DND-41 (cell line): ENCODE data around the gene HOXD9.

ENCODE experiments used
- EZH2 ChIP-seq: IDR thresholded peaks from 3 replicates; pipeline ENCODE4 v1.6.1; 2012; ENCODE audit warnings: borderline replicate concordance, low read depth, mild to moderate bottlenecking, moderate library complexity, low read length, inconsistent platforms; ENCODE audit not compliant: severe bottlenecking
- TF ChIP-seq, protein P1 (sequence below): IDR thresholded peaks from 2 replicates; pipeline ENCODE4 v1.5.1; 2012; ENCODE audit warnings: borderline replicate concordance, low read length, moderate library complexity, mild to moderate bottlenecking; ENCODE audit not compliant: poor library complexity, severe bottlenecking; ENCODE audit errors: extremely low read depth

DNA sequence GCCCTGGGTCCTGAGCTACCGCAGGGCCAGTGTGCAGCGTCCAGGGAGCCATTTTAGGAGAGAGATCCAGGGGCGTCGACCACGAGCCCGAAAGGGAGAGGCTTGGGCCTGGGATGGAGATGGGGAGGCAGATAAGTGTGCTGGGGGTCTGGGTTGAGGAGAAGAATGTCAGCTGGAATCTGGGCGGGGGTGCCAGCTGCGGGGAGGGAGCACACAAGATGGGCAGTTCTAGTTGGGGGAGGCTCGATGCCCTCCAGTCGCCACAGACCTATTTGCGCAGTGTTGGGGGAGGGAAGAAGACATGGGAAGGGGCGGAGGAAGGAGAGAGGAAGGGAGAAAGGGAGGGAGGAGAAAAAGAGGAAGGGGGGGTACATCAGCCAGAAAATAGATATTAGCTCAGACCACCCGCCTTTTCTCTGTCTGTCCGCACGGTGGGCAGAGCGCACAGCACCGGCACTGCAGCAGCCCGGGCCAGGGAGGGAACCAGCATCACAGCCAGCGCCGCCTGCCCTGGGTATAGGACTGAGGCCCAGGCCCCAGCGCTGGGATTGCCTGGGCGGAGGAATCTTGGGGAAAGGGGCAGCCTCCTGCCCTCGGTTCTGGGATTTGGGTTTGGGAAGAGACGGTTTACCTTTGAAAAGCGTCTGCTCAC, 17.3 kb upstream of the HOXD9 start:
- TF ChIP-seq, protein P1, sequence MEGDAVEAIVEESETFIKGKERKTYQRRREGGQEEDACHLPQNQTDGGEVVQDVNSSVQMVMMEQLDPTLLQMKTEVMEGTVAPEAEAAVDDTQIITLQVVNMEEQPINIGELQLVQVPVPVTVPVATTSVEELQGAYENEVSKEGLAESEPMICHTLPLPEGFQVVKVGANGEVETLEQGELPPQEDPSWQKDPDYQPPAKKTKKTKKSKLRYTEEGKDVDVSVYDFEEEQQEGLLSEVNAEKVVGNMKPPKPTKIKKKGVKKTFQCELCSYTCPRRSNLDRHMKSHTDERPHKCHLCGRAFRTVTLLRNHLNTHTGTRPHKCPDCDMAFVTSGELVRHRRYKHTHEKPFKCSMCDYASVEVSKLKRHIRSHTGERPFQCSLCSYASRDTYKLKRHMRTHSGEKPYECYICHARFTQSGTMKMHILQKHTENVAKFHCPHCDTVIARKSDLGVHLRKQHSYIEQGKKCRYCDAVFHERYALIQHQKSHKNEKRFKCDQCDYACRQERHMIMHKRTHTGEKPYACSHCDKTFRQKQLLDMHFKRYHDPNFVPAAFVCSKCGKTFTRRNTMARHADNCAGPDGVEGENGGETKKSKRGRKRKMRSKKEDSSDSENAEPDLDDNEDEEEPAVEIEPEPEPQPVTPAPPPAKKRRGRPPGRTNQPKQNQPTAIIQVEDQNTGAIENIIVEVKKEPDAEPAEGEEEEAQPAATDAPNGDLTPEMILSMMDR: no peak
- no peak for TF ChIP-seq EZH2
